RCC 7860 (cell line): ENCODE data around the gene STING1.
A peak's percentile ranks its signal among the peaks of the same experiment; 100 is the strongest.
"Not testable (repeated sequence)": the region's sequence is repeated elsewhere in the genome, so short reads cannot be mapped to it uniquely, and the experiment has no call there.

Experiments used
- DNase-seq: peaks from one replicate; pipeline ENCODE4 v3.0.0-alpha.2; 2015; ENCODE audit warnings: low spot score
- FAIRE-seq: peaks from 2 replicates; lab custom pipeline; 2012; peaks lifted over from hg19 to GRCh38; lab: Jason Lieb, UNC

Gene STING1

GRCh38 chr5:139482050-139482889, at the start of gene STING1:
Gene STING1, minus strand, starts transcription at chr5:139482758. Its CDS starts 1,054 bp downstream, at chr5:139481704.
- DNase-seq (peak; percentile 98), FAIRE-seq (peak; percentile 92)

GRCh38 chr5:139531772-139532169, 49.2 kb upstream of the STING1 start:
- DNase-seq, result no peak

GRCh38 chr5:139530079-139530478, 47.5 kb upstream of the STING1 start:
- not testable (repeated sequence) for DNase-seq, FAIRE-seq

More at GRCh38 chr5:139531772-139532169, 49.2 kb upstream of the STING1 start:
- FAIRE-seq, result no peak

- not testable (repeated sequence) for FAIRE-seq
- peak; percentile 59 for DNase-seq
These were observed 46.1 kb upstream of the STING1 start for GRCh38 chr5:139528695-139529094.

GRCh38 chr5:139527896-139528467, 45.4 kb upstream of the STING1 start:
- peak; percentile 23 for DNase-seq
- FAIRE-seq, result peak; percentile 55

- DNase-seq, result peak; percentile 12
- not testable (repeated sequence) for FAIRE-seq
These were observed 44.5 kb upstream of the STING1 start for GRCh38 chr5:139527090-139527470.

GRCh38 chr5:139526309-139527089, 43.9 kb upstream of the STING1 start:
- FAIRE-seq, result peak; percentile 49

GRCh38 chr5:139525586-139526308, 43.2 kb upstream of the STING1 start:
- peak; percentile 90 for FAIRE-seq

More at GRCh38 chr5:139526309-139527089, 43.9 kb upstream of the STING1 start:
- DNase-seq, result peak; percentile 66

GRCh38 chr5:139524940-139525585, 42.5 kb upstream of the STING1 start:
- no peak for FAIRE-seq
- DNase-seq, result no peak

More at GRCh38 chr5:139525586-139526308, 43.2 kb upstream of the STING1 start:
- DNase-seq, result peak; percentile 45

GRCh38 chr5:139524446-139524845, 41.9 kb upstream of the STING1 start:
- FAIRE-seq, result no peak
- DNase-seq, result no peak

- FAIRE-seq (no peak), DNase-seq (no peak)
These were observed 41.3 kb upstream of the STING1 start for GRCh38 chr5:139523635-139524445.

- no peak for FAIRE-seq
- DNase-seq, result peak; percentile 78
These were observed 35.4 kb upstream of the STING1 start for GRCh38 chr5:139517683-139518564.

GRCh38 chr5:139514486-139514856, 31.9 kb upstream of the STING1 start:
- FAIRE-seq (no peak), DNase-seq (no peak)

GRCh38 chr5:139513852-139514485, 31.4 kb upstream of the STING1 start:
- DNase-seq, result no peak
- FAIRE-seq, result no peak

- FAIRE-seq, result peak; percentile 44
- peak; percentile 81 for DNase-seq
These were observed 30.9 kb upstream of the STING1 start for GRCh38 chr5:139513434-139513833.

GRCh38 chr5:139512786-139513390, 30.3 kb upstream of the STING1 start:
- no peak for DNase-seq
- FAIRE-seq, result no peak

- not testable (repeated sequence) for DNase-seq, FAIRE-seq
These were observed 22.2 kb upstream of the STING1 start for GRCh38 chr5:139504722-139505121.
